ENCODE data around the gene TRIM9. TPM values are rescaled to one million over a fixed set of nuclear protein-coding genes. Genes with fewer than 3 reads are reported as not detected.

The TRIM9 gene
- total RNA-seq, 1 experiment from 2014 or later, result 10.3 TPM

GRCh38 chr14:51058382-51058781 lies 36.5 kb downstream of the TRIM9 start:
- no peak for DNase-seq (ENCODE audit: low read depth)

GRCh38 chr14:51056421-51056820 lies 38.5 kb downstream of the TRIM9 start:
- peak; percentile 61 for DNase-seq (ENCODE audit: low read depth)

DNA sequence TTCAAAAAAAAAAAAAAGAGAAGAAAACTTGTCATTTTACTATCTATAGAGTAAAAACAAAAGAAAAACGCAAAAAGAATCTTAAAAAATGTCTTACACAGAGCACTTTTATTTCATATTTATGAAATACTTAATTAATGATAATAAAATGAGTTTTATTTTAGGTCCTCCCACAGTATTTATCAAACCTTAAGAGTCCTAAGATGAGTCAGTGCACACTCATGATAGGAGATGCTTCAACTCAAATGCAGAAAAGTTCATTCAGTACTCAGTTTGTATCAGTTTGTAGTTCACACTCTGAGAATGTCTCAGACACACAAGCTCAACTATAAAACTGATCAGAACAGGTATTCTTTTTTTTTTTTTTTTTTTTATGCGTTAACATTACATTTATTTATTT lies 41.7 kb downstream of the TRIM9 start:
- DNase-seq (ENCODE audit: low read depth), result peak; percentile 19

GRCh38 chr14:51044961-51045360 lies 49.9 kb downstream of the TRIM9 start:
- peak; percentile 77 for DNase-seq (ENCODE audit: low read depth)

DNA sequence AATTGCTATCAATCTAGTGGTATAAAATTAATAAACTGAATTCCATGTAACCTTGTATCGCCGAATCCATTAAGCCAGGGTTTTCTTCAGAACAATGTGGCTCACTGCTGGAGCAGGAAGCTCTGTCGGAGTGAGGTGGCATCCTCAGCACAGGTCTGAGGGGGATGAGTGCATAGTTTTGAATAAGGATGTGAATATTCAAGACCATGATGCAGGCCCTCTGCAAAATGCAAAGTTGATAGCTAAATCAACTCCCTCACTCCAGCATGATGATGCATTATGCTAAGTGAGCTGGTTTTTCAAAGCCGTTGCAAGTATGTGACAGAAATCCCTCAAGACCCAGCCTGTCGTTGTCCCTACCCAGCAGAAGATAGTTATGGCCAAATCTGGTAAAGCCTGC lies 53.0 kb downstream of the TRIM9 start:
- no peak for DNase-seq (ENCODE audit: low read depth)

- DNase-seq (ENCODE audit: low read depth), result no peak
These were observed 53.8 kb downstream of the TRIM9 start for GRCh38 chr14:51041108-51041531.

GRCh38 chr14:51039252-51039651 lies 55.7 kb downstream of the TRIM9 start:
- no peak for DNase-seq (ENCODE audit: low read depth)

DNA sequence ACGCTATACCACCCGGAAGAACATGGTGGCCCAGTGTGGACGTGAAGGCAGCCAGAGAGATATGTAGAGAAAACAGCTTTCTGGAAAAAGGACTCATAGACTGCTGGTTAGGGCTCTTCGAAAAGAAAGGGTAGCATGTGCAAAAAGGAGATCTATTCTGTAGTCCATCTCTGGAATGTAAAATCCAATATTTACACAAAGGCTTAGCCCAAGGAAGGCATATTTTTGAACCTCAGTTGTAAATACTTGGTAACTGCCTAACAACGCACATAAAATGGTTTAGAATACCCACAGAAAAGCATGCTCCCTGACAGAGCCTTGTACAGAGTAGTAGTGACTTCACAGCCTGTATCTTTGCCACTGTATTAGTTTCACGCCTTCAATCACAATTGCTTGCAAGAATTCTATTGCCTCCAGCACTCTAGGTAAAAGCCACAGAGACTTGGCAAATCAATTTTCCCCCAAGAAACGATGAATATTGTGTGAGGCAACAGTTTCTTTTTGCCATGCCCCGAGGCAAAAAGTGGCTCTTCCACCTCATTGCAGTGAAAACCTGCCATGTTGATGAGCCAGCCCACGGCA lies 59.2 kb downstream of the TRIM9 start:
- DNase-seq (ENCODE audit: low read depth), result no peak

DNA sequence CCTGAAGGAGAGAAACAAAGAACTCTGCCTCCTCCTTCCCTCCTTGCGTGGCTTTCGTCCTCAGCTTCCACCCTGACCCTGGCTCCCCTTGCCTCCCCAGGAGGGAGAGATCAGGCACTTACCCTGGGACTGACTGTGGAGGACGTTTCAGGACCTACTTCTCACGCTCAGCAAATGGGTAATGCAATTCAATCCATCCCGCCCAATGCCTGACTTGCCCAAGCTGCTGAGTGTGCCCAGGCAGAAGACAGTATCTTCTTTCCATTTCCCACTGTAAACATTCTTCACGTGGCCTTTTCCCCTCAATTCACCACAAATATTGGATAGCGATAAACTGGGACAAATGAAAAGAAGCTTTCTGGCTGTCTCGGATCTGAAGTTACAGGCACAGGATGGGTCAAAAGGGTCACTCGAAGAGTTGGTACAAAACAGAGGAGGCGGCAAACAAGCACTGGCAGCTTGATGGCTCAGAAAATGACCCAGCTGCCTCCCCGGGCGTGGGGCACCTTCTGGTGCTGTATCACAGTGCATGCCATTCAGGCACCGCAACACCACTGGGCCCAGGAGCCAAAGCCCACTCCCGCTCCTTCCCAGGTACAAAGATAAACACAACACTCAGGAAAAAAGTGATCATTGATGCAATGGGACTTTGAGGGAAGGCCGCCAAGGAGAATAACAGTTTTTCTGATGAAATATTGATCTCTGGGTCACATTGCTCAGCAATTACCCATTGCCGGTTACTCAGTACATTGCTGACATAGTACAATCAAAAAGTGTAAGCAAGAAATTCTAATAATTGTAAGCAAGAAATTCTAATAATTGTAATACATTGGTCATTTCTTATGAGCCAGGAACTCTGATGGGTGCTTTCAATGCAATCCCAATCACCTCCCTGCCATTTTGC lies 65.8 kb downstream of the TRIM9 start:
- no peak for DNase-seq (ENCODE audit: low read depth)

- DNase-seq (ENCODE audit: low read depth), result no peak
These were observed 66.5 kb downstream of the TRIM9 start for GRCh38 chr14:51028361-51028760.

- DNase-seq (ENCODE audit: low read depth), result no peak
These were observed 70.5 kb downstream of the TRIM9 start for GRCh38 chr14:51024377-51024776.

DNA sequence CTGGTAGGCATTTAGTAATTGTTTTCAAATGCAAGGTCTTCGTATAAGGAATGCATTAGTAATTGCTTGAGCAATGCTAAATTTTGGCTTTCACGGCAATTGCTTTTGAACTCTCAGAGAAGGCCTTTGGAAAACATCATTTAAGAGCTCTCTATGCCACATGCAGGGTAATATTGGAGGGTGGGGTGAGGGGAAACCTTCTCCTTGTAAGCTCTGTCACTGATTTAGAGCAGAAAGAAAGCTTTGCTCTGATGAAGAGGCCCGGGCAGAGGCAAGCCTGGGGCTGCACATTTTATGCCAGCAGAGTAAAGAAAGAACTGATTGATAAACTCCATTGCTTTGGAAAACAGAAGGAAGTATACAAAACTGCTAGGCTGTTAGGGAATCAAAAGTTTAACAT lies 70.9 kb downstream of the TRIM9 start:
- DNase-seq (ENCODE audit: low read depth), result no peak

DNA sequence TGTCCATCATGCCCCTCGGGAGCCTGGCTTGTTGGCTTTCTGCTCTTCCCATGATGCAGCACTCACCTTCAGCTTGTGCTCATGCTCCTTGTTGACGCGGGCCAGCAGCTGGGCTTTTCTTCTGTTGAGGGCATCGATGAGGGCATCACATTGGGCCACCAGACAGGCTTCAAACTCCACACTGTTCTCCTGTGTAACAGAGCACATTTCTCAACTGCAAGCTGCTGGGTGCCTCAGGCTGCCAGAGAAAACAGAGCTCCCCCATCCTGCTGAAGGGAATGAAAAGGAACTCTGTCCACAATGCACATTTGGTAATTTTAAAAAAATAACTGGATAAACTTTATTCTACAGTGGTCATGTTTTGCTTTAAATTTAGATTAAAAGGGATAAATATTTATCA lies 72.1 kb downstream of the TRIM9 start:
- no peak for DNase-seq (ENCODE audit: low read depth)

DNA sequence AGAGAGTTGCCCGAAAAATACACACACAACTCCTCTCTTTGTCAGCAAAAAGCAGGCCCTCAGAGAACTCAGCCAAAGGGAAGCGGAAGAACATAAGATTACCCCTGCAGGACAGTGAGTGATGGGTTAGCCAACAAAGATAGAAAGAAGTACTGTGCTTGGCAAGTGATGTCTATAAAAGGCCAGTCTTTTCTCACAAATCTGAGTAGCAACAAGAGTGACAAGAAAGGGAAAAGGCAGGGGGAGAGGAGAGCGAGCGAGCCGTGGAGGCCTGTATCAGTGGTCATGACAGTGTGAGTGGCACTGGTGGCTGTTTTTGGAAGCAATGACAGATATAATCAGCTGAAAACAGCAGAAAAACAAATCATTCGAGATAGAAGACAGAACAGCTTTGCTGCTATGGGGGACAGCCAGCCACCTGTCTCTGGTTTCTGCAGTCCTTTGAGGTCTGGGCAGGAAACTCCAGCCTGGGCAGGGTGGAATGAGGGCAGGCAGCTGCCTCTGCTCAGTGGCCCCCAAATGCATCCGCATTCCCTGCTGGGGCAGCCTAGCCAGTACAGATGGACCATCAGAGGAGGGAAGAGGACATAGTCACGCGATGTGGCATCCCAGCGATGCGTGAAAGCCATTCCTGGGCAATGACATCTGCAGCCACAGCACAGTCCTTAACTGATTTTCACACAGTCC lies 74.7 kb downstream of the TRIM9 start:
- DNase-seq (ENCODE audit: low read depth), result peak; percentile 98

- DNase-seq (ENCODE audit: low read depth), result peak; percentile 73
These were observed 75.8 kb downstream of the TRIM9 start for GRCh38 chr14:51019089-51019488.

GRCh38 chr14:51018521-51018920 lies 76.4 kb downstream of the TRIM9 start:
- DNase-seq (ENCODE audit: low read depth), result peak; percentile 79

DNA sequence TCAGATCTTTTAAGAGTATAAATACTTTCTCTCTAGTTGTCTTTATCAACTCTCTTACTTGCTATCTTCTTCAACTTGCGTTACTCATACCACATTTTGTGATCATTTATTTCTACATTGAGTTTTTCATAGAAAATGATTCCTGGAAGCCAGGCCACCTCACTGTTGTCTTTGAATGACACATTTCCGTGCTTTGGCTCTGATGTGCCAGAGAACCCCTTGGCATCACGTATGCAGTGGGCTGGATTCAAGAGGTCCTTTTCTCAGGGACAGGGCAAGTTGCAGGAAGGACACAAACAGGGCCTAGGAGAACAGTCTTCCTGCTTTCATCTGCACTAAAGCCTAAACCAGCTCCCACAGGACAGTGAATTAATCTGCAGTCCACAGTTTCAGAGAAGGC lies 80.3 kb downstream of the TRIM9 start:
- peak; percentile 61 for DNase-seq (ENCODE audit: low read depth)

DNA sequence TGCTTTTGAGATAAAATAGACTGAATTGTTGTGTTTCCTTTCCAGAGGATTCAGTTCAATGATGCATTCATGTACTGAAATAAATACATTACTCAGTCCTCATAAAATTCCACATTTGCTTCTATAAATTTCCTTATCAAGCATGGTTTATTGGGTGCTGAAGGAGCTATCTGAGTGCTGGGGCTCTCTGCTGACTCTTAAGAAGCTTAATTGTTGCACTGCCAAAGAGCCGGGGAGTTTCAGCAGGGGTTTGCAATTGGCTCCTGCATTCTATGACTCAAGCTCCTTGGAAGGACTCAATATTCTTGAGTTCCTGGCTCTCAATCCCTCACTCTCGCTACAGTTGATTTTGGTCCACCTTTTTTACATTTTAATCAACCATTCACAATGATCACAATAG lies 80.8 kb downstream of the TRIM9 start:
- DNase-seq (ENCODE audit: low read depth), result peak; percentile 81

- DNase-seq (ENCODE audit: low read depth), result no peak
These were observed 82.8 kb downstream of the TRIM9 start for GRCh38 chr14:51012055-51012454.

GRCh38 chr14:51008446-51008845 lies 86.5 kb downstream of the TRIM9 start:
- no peak for DNase-seq (ENCODE audit: low read depth)

GRCh38 chr14:51006781-51007211 lies 88.1 kb downstream of the TRIM9 start:
- peak; percentile 99 for DNase-seq (ENCODE audit: low read depth)

DNA sequence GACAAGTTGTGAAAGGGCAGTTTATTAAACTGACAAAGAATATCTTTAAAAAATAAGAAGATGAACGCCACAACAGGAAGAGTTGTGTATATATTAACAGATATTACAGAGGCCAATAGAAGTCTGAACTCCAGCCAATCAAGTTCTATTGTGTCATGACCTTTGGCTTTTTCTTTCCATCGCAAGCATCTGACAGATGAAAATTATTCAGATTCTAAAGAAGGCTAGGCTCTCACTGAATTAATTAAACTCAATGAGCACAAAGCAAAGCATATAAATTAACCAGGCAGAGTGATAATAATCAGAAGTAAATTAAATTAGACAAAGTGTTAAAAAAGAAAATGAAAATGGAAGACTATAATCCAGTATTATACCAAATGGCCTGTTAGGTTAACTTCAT lies 88.6 kb downstream of the TRIM9 start:
- DNase-seq (ENCODE audit: low read depth), result no peak
